Stimulated activated CD4-positive, alpha-beta T cell treated with anti-CD3 and anti-CD28 coated beads, Interleukin-1b, Interleukin-23, amount 100 ng/mL, for 24 hours (primary cell): ENCODE results near the gene OPCML.
"Not testable (repeated sequence)": the region's sequence is repeated elsewhere in the genome, so short reads cannot be mapped to it uniquely, and the experiment has no call there.

Source experiments
- DNase-seq, 4 experiments: peaks; one replicate each; pipeline ENCODE4 v3.0.0-alpha.2; 2020; ENCODE audit warnings: low read depth in 4 of 4, low spot score in 1 of 4

Gene OPCML

DNA sequence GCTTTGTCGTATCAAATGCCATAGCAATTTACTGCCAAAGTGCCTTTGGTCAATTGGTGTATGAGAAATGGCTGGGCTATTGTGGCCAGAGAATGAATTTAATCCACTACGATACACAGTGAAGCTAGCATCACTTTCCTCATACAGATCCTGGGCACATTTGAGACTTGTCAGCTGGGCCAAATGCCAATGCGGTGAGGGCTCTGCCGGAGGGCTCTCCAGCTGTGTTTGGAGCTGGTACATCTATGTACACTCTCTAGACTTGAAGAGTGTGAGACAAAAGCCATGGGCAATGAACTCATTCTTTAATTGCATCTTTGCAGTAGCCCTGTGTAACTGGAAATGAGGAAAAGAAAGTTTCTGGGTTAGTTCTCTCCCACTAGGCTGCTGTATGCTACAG is 1109.0 kb downstream of the OPCML start:
- DNase-seq = no peak

DNA sequence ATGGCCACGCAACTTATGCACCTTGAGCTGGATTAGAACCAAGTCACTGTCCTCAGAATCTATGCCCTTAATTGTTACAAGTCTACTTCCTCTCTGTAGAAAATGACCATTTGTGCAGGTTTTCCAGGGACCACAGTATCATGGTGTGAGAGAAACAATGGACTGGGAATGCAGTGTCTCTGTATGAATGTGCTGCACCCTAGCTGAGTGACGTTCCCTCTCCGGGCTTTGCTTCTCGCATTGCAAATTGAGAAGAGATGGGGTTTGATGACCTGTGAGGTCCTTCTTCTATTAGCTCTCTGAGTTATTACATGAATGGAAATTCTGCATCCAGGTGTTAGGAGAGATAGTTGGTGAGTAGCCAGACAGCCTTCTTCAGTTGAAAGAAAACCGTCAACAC is 1109.6 kb downstream of the OPCML start:
- DNase-seq = no peak

DNA sequence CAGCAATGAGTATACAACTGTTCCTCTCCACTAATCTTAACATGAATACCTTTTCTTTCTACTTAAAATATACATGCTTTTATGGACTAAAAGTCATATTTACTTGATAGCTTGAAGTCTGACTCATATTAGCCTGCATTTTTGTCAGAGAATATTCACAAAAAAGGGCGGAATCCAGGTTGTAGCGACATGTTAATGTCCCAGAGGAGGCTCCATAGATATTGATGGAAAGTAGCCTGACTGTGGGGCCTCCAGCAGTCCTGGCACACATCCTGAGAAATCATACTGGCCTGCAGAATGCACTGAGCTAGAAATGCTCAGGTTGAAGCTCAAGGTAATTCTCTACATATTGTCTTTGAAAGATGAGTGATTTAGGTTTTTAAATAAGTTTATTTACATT is 1110.7 kb downstream of the OPCML start:
- no peak for DNase-seq

DNA sequence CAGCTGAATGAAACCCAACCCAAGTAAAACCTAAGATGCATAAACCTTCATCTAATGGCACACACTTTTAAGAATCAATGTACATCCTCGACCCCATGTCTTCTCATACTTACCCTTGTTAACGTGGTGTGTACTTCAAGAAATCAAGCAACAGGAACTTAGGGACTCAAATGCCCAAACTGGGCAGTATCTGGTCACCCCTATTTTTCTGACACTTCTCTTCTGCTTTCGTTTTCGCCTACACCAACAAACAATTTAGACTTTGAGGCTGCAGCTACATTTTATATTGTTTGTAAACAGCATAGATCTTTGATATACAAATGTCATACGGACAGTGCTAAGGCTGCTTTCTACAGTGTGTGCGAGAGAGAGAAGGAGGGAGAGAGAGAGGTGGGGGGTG is 1117.8 kb downstream of the OPCML start:
- no peak for DNase-seq

DNA sequence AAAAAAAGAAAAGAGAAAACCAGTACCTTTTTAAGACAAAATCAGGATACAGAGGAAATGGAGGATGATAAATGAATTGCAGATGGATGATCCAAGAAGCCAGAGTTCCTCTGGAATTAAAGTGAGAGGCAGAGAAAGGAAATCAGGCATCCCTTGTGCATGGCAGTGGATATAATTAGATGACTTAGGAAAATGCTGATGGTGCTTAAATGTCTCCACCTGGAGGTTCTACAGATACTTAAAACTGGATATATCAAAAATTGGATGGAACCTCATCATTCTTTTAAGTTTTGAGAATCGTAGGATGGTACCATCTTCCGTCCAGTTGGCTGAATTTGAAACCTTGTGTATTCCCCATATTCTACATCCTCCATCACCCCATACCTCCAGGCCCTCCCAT is 1121.9 kb downstream of the OPCML start:
- no peak for DNase-seq

DNA sequence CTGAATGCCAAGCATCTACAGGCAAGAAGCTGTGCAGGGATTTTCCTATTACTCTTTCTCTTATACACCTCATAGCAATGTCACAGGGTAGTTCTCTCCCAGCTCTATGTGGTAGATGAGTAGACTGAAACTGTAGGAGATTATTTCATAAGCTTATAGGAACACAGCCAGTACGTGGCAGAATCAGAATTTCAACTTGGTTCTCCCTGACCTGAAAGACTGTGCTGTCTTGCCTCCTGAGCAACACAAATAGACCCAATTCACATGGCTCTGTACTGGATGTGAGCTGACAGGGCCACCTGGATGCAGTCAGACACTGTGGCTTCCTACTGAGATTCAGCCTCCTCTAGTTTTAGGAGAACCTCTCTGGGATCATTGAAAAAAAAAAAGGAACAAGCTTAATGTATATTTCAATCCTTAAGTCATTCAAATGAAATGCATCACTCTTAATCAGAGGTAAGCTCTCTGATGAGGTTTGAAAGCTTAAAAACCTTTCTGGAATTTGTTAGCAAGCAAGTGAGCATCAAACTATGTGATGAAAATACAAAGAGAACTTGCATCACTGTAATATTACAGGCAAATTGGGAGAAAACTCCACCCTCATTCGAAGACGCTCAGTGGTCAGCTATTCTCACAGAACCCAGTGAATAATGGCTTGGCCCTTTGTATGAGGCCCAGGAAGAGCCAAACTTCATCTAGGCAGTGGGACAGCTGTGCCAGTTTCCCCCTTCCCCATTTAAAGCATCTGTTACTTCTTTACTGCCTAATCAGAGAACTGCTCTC is 1122.5 kb downstream of the OPCML start:
- no peak for DNase-seq

DNA sequence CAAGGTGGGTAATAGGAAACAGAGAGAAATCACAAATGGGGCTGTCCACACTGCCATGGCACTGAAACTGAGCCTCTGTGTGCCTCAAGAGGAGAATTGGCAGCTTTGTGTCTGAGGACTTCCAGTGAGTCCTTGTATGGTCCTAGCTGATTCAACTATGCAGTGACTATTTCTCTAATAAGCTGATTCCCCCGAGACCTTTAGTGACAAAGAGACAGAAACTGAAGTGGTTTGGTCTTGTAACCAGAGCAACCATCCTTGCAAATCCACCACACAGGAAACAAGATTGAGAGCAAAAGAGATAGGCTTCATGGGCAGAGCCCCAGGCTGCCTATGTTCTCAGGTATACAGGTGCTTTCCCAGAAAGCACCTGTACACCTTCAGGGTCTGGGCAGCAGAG is 1123.4 kb downstream of the OPCML start:
- no peak for DNase-seq

DNA sequence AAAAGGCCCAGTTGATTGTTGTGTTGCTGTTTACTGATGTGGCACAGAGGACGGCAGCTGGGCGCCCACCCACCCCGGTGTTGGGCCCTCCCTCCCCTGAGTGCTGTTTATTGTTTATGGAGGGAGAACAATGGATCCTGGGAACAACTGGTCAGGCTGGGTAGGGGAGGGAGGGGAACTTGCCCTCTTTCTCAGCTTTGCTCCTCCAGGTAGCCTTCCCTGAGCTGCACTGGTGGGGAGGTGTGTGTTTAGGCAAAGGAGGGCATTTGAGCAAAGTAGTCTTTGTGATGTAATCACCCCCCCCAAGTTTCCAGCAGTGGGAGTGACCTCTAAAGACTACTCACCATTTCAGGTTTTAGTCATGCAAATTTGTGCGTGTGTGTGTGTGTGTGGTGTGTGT is 1126.6 kb downstream of the OPCML start:
- DNase-seq = no peak

DNA sequence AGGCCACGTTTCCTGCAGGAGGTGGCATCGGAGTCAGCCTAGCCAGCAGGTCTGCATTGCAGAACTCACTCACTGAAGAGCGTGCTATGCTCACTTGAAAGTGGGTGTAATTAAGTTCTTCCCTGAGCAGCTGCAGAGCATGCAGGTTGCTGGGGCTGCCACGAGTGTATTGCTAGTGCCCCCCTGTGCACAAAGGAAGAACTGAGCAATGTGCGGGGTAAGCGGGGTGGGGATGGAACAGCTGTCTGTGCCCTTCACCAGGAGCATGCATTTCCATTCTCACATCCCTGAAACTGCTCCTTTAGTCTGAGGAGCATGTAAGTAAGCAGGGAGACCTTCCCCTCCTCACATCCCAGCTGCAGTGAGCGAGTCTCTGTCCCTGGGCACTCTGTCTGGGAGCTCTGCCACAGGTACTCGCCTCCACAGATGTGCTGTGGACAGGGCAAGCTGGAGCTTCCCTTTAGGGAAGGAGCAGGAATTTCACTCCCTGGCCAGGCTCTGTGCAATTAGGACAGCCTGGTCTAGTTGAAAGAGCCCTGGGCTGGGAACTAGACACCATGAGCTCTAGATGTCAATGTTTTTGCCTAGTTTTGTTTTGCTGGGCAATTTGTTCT is 1130.1 kb downstream of the OPCML start:
- DNase-seq = no peak

DNA sequence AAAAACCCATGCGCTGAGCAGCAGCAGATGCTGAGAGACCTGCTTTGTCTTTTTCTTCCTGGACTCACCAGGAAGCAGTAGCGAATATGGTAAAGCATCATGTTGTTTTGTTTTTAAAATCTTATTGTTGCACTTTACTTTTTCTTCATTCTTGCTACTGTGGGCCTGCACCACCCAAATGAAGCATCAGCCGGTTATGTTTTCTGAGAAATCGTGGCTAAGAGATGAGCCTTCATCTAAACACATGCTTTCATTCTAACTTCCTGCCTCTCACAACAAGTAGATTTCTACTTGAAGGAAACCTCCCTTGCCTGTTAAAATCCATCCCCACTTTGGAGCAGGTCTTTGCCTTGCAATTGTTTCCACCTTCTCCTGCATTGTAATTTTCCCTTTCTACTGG is 1136.0 kb downstream of the OPCML start:
- DNase-seq = no peak

DNA sequence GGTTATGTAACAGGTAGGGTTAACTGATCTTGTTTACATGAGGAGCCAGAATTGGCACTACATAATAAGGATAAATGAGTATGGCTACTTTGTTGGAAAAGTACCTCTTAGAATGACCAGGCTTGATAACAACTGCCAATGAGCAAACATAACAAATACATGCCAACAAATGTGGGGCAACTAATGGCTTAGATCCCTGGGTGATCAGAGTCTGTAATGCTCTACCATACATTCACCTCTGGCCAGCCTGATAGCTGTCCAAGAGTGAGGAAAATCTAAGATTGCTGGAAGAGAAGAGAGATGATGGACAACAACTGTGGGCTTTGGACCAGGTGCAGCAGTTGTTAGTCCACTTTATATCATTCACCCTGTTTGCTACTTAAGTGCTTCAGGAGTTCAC is 1136.9 kb downstream of the OPCML start:
- no peak for DNase-seq

DNA sequence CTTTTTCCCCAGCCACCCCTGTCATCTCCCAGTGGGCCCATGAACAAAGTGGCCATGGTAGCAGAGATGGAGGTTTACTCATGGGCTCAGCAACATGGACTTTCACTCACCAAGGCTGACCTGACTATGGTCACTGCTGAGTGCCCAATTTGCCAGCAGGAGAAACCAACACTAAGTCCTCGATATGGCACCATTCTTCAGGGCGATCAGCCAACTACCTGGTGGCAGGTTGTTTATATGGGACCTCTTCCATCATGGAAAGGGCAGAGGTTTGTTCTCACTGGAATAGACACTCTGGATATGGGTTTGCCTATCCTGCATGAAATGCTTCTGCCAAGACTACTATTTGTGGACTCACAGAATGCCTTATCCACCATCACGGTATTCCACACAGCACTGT is 1152.8 kb downstream of the OPCML start:
- no peak for DNase-seq

DNA sequence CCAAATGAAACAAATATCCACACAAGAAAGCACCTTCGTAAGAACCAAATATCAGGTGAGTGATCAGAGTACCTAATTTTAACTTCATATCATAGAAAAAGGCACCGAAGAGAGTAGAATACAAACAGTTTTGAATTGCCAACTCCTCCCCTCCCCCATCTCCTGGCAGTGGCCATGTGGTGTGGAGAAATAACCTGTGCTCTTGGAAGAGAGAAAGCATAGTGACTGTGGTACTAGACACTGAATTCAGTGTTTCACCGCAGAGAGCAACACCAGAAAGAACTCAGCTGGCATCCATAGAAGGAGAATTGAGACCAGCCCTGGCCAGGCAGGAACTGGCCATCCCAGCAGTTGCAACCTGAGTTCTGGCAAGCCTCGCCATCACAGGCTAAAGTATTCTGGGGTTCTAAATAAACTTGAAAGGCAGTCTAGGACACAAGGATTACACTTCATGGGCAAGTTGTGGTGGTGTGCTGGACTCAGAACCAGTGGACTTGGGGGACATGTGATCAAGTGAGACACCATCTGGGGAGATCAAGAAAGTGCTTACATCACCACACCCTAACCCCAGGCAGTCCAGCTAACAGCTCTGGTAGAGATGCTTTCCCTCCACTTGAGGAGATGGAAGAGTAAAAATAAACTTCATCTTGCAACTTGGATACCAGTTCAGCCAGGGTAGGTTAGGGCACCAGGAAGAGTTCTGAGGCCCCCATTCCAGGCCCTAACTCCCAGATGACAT is 1158.7 kb downstream of the OPCML start:
- DNase-seq = no peak

DNA sequence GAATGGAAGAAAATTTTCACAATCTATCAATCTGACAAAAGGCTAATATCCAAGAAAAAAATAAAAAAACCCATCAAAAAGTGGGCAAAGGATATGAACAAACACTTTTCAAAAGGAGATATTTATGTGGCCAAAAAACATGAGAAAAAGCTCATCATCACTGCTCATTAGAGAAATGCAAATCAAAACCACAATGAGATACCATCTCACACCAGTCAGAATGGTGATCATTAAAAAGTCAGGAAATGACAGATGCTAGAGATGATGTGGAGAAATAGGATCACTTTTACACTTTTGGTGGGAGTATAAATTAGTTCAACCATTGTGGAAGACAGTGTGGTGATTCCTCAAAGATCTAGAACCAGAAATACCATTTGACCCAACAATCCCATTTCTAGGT is 1162.2 kb downstream of the OPCML start:
- DNase-seq = not testable (repeated sequence)

DNA sequence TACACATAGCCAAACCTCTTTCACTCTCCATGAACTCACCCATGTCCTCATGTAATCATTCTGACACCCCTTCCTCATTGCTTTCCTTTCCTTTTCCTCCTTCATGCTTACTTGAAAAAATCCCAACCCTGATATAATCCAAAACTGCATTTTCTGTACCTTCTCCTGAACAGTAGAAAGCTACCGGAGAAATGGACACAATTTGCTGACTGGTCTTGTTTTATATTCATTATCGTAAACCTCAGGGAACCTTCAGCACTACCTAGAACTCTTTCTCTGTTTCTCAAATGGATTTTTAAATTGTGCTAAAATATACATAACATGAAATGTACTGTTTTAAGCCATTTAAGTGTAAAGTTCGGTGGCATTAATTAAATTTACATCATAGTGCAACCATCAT is 1165.0 kb downstream of the OPCML start:
- DNase-seq = no peak

DNA sequence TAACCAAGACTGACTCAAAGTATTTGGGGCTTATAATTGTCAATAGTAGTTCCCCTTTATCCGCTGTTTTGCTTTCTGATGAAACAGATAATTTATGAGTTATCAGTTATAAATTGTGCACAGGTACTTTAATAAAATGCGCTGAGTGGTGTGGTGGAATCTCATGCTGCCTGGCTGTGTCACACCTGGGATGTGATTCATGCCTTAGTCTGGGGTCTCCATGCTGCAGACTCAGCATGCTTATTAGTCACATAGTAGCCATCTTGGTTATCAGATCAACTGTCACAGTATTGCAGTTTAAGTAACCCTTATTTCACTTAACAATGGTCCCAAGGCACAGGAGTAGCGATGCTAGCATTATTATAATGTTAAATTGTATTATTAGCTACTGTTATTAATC is 1166.7 kb downstream of the OPCML start:
- no peak for DNase-seq
